Activated CD4-positive, alpha-beta T cell treated with anti-CD3 and anti-CD28 coated beads, Interleukin-2, amount 50 U/mL, for 1 hour (primary cell): Measurements from ENCODE around the gene TMEM256.

Experiments used
- DNase-seq: peaks from one replicate; pipeline ENCODE4 v3.0.0-alpha.2; 2020

TMEM256 gene

GRCh38 chr17:7403977-7404736 lies at the start of gene TMEM256:
TMEM256 (minus strand) TSS chr17:7404097; CDS start chr17:7404084, 13 bp downstream.
- DNase-seq = peak; percentile 94

GRCh38 chr17:7448461-7448860 lies 44.6 kb upstream of the TMEM256 start:
- DNase-seq = no peak

GRCh38 chr17:7445619-7445968 lies 41.7 kb upstream of the TMEM256 start:
- DNase-seq = peak; percentile 35

DNA sequence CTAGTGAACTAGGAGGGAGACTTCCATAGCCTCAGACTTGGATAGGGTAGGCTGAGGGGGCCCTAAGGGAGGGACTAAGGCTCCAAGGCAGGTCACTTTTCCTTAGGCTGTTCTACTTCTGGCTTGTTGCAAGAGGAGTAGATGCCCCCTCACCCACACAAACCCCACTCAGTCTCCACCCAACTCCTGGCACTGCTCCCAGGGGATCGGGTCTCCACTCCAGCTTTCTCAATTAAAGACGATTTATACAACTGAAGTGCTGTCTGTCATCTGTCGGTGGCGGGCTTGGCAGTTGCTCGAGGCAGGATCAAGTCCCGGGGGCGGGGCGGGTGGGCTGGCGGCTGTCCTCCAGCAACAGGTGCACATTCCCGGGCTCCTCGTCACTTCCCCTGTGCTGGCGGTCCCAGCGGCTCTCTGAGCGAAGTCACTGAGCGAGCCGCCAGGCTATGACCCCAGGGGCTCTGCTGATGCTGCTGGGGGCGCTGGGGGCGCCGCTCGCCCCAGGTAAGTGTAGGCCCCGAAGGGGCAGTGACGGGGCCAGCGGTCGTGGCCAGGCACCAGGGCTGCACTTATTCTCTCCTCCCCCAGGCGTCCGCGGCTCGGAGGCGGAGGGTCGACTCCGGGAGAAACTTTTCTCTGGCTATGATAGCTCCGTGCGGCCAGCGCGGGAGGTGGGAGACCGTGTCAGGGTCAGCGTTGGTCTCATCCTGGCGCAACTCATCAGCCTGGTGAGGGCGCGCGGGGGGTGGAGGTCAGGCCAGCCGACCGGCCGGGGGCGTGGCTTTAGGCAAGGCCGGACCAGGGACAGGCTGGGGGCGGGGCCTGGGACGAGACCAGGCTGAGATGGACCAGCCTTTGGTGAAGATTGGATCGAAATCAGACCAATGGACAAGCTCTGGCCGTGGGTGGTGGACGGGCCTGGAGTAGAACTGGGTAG lies 41.1 kb upstream of the TMEM256 start, which contains the start of gene CHRNB1:
CHRNB1 (plus strand) TSS at position 380 of the 937 bp plus-strand sequence; CDS start at position 447, 67 bp downstream.
- DNase-seq = no peak

DNA sequence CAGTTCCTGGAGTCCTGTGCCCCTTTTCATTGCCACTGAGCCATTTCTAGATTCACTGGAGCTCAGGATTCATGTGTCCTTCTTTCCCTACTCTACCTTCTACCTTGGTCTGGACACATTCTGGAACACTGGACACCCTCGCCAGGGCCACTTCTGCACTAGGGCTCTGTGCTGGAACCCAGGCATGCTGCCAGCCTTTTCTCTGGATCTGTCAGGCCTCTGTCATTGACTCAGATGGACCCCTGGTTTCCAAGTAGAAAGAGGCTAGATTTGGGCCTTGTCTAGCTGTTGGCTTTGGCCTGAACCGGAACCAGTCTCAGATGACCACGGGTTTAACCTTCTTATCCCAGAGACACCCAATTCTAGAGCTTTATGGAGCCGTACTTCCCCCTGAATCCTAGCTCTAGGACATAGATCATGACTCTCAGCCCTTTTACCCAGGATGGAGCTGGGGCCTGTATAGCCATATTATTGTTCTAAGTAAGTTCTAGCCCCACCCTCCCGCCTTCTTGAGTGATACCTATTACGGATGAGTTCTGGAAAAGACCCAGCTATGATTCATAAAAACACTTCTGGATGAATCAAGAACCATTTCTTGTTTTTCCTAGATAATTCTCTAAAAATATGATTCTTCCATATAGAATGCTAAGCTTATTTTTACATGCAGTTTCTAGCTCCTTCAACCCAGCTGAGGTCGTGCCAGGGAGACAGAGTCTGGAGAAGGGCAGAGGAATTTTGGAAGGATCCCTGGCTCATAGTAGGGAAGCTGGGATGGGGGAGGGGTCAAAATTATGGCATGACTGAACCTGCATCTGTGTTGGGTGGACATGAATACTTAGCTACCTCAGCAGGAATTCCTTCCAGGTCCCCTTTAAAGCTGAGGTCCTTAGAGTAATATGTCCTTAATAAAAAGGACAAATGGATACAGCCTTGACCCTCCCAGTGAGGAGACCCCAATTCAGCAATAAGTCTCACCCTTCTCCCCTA lies 39.9 kb upstream of the TMEM256 start:
- DNase-seq = no peak

DNA sequence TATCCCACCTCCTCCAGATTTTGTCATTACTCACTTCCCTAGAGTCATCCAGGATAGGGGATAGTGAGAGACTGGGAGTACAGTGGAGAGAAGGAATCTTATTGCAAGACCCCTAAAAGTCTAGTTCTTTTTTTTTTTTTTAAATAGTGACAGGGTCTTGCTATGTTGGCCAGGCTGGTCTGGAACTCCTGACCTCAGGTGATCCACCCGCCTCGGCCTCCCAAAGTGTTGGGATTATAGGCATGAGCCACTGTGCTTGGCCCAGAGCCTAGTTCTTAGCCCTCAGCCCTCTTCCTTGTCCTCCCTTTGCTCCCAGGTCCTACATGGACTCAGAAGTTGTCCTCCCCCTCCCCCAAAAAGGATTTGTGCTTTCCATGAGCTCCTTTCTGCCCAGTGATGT lies 38.2 kb upstream of the TMEM256 start:
- no peak for DNase-seq

DNA sequence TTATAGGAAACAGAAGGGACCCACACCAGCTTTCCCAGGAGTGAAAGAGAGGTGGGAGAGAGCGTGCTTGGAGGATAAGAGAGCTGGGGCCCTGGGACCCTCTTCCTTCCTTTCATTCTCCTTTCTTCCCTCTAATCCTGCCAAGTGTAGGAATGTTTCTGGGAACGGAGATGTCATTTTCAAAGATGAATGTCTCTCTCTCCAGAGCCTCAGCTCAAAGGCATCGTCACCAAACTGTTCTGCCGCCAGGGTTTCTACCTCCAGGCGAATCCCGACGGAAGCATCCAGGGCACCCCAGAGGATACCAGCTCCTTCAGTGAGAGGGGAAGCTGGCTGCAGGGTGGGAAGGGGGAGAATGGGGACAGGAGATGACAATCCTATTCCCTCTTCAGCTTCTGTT lies 37.4 kb upstream of the TMEM256 start:
- DNase-seq = no peak

GRCh38 chr17:7440834-7441195 lies 36.9 kb upstream of the TMEM256 start:
- DNase-seq = no peak

GRCh38 chr17:7440113-7440833 lies 36.4 kb upstream of the TMEM256 start:
- peak; percentile 12 for DNase-seq

DNA sequence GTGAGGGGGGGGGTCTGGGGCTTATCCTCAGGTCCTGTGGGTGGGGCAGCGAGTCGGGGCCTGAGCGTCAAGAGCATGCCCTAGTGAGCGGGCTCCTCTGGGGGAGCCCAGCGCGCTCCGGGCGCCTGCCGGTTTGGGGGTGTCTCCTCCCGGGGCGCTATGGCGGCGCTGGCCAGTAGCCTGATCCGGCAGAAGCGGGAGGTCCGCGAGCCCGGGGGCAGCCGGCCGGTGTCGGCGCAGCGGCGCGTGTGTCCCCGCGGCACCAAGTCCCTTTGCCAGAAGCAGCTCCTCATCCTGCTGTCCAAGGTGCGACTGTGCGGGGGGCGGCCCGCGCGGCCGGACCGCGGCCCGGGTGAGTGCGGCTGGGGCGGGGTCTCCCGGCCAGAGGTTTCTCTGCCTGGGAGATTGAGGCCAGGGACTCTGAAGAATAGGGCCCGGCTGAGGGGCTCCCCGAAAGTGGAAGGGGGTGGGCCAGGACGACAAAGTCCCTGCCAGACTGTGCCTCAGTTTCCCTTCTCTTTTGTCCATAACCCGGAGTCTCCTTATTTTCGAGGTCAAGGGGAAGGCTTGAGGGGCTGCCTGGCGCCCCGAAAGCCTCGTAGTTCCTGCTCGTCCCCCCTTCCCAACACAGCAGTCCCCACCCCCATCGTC lies 35.7 kb upstream of the TMEM256 start, which contains the start of gene FGF11:
FGF11 (plus strand) TSS at position 51 of the 651 bp plus-strand sequence; CDS start at position 160, 109 bp downstream.
- no peak for DNase-seq

DNA sequence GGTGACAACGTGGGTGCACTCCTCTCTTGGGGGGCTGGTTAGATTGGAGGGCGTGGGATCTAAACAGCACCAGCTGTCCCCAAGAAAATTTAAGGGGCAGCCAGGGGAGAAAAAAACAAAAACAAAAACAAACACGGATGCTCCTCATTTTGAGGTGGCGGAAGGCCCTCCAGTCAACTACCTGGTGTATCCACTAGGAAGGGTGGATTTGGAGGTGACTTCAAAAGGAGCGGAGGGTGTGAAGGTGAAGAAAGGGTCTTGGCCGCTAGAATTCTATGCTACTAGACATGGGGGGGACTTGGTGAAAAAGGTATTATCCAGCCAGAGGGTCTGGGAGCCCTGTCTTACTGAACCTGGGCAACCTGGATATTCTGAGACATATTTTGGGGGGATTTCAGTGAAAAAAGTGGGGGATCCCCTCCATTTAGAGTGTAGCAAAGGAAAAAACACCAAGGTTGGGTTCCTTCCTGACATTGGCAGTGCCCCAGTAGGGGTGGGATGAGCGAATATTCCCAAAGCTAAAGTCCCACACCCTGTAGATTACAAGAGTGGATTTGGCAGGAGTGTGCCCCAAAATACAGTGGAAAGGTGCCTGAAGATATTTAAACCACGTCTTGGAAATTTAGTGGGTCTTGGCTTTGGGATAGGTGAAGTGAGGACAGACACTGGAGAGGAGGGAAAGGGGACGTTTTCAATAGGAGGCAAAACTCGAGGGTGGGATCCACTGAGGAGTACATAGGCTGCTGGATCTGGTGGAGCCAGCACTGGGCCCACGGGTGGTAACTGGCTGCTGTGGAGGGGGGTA lies 35.0 kb upstream of the TMEM256 start:
- DNase-seq = no peak

DNA sequence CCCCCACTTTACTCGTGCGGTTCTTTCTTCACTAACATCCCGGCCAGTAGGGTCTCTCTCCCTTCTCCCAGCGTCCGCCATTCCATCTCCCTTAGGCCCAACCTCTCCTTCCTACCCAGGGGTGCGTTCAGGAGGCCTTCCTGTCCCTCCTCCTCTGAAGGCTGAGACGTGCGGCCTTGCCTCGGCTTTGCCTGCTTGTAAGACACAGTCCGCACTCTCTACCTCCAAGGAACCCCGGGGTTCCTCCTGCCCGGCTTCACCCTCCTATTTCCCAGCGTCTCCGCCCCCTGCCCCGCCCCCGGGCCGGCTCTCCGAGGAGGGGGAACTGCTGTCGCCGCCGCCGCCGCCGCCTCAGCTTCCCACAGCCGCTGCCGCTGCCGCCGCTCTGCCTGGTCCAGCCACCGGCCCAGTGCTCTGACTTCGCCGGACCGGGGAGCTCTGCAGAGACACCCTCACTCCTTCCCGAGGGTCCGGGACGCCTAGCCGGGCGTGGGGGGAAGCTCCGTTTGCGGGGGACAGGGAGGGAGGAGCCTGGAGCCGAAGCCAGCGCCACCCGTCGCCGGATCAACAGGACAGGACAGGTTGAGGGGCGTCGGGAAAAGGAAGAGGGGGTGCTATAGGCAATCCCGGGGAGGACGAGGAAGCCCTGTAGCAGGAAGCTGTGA lies 34.2 kb upstream of the TMEM256 start:
- peak; percentile 57 for DNase-seq

DNA sequence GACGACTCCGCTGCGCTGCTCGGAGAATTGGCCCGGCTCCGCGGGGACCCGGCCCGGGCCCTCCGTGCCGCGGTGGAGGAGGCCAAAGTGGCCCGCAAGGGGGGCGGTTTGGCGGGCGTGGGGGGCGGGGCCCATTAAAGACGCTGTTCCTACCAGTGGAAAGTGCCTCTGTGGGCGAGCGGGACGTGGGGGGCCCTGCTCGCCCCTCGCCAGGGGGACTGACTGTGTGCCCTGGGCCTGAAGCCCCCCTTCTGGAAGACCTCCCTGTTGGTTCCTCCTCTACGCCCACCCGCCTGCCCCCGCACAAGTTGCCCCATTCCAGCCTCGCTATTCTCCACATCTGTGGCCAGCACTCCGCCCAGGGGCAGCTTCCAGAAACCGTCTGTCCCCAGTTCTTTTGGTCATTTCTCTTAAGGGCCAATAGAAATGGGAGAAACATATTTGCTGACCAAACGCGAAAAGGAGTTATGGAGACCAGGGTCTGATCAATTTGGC lies 33.5 kb upstream of the TMEM256 start:
- DNase-seq = no peak

DNA sequence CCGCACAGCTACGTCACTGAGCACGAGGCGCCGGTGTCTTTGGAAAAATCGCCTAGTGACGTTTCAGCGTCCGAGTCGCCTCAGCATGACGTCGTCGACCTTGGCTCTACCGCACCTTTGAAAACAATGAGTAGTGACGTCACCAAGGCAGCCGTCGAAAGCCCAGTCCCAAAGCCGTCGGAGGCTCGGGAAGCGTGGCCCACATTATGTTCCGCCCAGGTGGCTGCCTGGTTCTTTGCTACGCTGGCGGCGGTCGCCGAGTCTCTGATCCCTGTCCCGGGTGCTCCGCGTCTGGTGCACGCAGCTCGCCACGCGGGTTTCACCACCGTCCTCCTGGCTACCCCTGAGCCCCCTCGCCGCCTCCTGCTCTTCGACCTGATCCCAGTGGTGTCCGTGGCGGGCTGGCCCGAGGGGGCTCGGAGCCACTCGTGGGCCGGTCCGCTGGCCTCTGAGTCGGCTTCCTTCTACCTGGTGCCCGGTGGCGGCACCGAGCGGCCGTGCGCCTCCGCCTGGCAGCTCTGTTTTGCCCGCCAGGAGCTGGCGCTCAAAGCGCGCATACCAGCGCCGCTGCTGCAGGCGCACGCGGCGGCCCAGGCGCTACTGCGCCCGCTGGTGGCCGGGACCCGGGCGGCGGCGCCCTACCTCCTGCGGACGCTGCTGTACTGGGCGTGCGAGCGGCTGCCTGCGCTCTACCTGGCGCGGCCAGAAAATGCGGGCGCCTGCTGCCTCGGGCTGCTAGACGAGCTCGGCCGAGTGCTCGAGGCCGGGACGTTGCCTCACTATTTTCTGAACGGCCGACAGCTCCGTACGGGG lies 32.9 kb upstream of the TMEM256 start:
- peak; percentile 79 for DNase-seq

DNA sequence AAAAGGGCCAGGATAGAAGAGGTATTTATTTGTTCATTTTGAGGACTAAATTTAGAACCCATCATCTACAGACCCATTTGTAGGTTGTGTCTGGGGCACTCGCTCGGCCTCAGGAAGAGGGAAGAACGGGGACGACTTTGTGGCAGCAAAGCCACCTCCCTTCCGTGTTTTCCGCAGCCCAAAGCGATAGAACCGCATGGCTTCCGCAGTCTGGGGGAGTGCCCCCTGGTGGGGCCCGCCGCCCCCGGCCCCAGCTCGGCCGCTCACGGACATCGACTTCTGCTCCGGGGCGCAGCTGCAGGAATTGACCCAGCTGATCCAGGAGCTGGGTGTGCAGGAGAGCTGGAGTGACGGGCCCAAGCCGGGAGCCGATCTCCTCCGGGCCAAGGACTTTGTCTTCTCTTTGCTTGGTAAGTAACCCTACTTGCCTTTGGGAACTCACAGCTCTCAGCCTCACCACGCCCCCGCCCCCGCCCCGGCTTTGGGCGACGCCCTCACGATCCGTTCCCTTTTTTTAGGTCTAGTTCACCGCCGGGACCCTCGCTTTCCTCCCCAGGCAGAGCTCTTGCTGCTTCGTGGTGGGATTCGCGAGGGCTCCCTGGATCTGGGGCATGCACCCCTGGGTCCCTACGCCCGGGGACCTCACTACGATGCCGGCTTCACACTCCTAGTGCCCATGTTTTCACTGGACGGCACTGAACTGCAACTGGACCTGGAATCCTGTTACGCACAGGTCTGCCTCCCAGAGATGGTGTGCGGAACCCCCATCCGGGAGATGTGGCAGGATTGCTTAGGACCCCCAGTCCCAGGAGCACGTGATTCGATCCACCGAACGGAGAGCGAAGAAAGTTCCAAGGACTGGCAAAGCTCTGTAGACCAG lies 32.0 kb upstream of the TMEM256 start:
- peak; percentile 47 for DNase-seq

DNA sequence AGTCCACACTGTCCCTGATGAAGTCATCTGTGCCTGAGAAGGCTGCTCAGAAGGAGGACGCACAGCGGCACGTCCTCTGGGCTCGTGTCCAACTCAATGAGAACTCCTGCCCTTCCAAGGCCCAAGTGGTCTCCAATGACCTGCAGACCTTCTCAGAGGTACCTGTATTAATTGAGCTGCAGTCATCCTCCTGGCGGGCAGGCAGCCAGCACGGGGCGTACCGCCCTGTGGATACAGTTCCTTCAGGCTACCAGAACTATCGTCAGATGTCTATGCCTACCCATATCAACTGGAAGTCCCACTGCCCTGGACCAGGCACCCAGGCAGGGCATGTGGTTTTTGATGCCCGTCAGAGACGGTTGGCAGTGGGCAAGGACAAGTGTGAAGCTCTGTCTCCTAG lies 28.4 kb upstream of the TMEM256 start:
- no peak for DNase-seq

DNA sequence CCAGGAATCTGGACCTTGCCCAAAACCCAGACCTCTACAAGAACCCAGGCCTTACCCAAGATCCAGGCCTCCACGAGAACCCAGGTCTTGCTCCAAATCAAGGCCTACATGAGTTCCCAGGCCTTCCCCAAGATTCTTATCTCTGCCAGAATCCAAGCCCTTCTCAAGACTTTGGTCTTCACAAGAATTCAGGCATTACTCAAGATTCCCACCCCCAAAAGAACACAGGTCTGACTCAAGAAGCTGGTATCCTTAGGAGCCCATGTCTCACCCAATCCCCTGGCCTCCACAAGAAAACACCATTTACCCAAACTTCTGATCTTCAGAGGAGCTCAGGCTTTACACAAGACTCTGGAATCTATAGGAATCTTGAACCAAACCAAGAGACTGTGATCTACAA lies 27.3 kb upstream of the TMEM256 start:
- DNase-seq = no peak

DNA sequence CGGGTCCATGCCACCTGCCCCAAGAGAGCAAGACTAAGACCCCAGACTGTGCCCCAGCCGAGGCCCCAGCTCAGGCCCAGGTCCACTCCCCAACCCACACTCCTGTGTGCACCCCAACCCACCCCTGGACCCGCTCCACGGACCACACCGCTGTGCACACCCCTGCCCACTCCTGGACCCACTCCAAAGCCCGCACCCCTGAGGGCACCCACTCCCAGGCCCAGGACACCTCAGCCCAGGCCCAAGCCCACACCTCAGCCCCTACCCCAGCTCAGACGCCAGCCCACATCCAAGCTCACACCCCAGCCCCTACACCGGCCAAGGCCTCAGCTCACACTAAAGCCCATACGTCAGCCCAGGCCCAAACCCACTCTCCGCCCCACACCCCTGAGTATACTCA lies 25.8 kb upstream of the TMEM256 start:
- DNase-seq = no peak
